ENCODE measurements around the gene ARMH3. TPM values are rescaled to one million over a fixed set of nuclear protein-coding genes. Genes with fewer than 3 reads are reported as not detected.
A peak's percentile ranks its signal among the peaks of the same experiment; 100 is the strongest.

Gene ARMH3
- total RNA-seq, 1 donor from 2014 or later = 10.7 TPM

DNA sequence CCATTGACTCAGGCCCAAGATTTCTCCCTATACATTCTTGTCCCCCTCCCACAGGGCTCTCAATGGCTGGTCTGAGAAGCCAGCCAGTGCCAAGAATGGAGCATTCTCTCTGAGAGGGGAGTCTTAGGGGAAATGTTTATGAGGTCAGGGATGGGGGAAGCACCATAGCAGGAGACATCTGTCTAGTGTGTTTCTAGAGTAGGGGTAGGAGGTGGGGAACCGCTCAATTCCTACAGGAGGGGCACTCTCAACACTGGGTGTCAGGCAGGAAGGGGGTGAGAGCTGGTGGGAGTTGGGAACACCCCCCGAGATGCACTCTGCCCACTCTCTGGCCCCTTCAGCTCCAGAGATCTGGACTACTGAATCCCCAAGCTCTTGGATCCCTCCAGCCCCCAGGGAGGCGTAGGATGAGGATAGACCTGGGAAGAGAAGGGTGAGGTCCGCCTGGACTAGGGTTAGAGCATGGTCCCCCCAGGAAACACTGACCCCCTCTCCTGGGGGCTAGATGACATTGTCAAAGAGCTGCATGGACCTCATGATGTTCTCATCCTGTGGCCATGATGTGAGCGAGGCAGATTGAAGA lies 229.0 kb downstream of the ARMH3 start:
- no peak for DNase-seq (ENCODE audit: low read depth)
- no peaks in the 10 kb centered on the region for H3K36me3 ChIP-seq (ENCODE audit: control insufficient read depth, insufficient read depth, low read length)
- TF ChIP-seq, protein P1, sequence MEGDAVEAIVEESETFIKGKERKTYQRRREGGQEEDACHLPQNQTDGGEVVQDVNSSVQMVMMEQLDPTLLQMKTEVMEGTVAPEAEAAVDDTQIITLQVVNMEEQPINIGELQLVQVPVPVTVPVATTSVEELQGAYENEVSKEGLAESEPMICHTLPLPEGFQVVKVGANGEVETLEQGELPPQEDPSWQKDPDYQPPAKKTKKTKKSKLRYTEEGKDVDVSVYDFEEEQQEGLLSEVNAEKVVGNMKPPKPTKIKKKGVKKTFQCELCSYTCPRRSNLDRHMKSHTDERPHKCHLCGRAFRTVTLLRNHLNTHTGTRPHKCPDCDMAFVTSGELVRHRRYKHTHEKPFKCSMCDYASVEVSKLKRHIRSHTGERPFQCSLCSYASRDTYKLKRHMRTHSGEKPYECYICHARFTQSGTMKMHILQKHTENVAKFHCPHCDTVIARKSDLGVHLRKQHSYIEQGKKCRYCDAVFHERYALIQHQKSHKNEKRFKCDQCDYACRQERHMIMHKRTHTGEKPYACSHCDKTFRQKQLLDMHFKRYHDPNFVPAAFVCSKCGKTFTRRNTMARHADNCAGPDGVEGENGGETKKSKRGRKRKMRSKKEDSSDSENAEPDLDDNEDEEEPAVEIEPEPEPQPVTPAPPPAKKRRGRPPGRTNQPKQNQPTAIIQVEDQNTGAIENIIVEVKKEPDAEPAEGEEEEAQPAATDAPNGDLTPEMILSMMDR (IDR thresholded peaks at IDR 0.05; ENCODE audit: insufficient read depth, low read length, poor library complexity, severe bottlenecking) = no peak
- no peaks in the 10 kb centered on the region for H3K27me3 ChIP-seq (ENCODE audit: control insufficient read depth, insufficient read depth, low read length)
- no peak overlapping the region for H3K4me3 ChIP-seq (ENCODE audit: low read depth, low read length)

DNA sequence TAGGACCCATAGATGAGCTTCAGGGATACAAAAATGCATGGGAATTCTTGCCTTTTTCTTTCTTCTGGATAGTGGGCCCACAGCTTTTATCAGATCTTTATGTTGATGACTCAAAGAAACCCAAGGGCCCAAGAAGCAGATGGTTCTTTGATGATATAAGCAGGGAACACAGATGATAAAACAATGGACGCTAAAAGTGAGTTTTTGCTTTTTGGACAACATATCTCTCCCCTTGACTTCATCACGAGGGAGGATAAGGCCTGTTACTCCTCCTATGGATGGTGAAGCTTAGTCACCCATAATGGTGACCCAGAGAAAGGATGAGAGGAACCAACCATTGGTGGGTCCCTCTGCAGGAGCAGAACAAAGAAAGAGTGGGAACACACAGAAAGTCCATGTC lies 231.2 kb downstream of the ARMH3 start:
- Histone ChIP-seq H3K27me3 (ENCODE audit: control insufficient read depth, insufficient read depth, low read length) (no peaks in the 10 kb centered on the region), H3K4me3 (ENCODE audit: low read depth, low read length) (no peak overlapping the region), H3K36me3 (ENCODE audit: control insufficient read depth, insufficient read depth, low read length) (no peaks in the 10 kb centered on the region)
- no peak for DNase-seq (ENCODE audit: low read depth)
- TF ChIP-seq, protein P1 (IDR thresholded peaks at IDR 0.05; ENCODE audit: insufficient read depth, low read length, poor library complexity, severe bottlenecking) = no peak

DNA sequence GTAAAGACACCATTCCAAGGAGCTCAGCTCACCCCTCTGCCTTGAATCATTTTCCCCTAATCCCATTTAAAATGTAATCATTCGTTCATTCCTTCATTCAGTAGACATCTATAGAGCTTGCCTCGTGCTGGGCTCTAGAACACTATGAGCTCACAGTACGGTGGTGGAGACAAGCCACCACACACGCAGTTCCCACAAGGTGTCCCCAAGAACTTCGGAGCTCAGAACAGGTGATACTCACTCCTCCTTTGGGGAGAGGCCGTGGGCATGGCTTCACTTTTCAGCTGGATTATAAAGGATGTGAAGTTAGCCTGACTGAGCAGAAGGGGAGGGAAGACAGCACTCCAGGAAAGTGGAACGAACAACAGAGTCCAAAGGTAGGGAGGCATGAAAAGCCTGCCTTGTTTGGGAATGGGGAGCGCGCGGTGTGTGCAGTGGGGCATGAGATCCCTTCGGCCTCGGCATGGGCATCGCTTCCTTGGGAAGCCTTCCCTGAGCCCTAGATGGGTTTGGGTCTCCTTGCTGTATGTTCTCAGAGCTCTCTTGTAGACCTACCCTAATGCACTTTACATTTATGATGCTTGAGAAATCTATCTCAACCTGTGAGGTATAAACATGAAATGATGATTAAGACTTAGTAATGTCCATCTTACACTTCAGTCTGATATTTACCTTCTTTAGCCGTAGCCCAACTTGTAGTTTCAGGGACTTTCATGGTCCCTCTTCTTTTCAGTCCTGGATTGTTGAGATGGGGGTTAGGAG lies 236.9 kb downstream of the ARMH3 start:
- no peak for DNase-seq (ENCODE audit: low read depth)
- TF ChIP-seq, protein P1 (IDR thresholded peaks at IDR 0.05; ENCODE audit: insufficient read depth, low read length, poor library complexity, severe bottlenecking) = no peak
- H3K36me3 ChIP-seq (ENCODE audit: control insufficient read depth, insufficient read depth, low read length) = no peaks in the 10 kb centered on the region
- no peaks in the 10 kb centered on the region for H3K27me3 ChIP-seq (ENCODE audit: control insufficient read depth, insufficient read depth, low read length)
- H3K4me3 ChIP-seq (ENCODE audit: low read depth, low read length) = peak overlapping the region; percentile 39

DNA sequence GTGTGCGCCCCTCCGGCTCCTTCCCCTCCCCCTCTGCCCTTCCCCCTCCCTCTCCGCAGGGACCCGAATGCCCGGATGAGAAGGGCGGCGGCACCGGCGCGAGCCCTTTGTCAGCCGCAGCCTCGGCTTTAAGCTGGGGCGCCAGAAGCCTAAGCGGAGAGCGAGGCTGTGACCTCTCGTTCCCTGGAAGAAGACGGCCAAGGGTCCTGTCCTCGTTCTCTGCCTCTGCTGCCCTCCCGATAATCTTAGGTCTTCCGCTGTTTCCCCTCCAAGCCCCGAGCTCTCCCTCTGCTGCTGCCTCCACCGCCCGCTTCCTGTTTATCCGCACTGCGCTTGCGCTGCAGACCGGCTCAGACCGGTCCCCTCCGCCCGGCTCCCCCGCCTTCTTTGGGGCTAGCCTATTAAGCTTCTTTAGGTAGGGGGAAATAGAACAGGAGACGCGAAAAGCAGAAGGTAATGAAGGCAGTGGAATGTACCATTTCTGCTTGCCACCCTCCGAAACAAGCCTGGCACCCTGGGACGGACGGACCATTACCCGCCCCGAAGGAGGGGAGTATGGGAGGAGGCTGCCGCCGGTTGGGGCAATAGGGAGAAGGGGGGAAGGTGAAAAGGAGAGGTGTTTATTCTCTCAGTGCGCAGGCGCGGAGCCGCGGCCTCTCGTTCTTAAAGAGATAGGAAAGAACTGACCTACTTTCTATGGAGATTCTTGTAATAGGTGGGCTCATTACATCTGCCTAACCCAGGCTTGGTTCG lies 237.7 kb downstream of the ARMH3 start, which contains the start of gene OGA:
Gene OGA, minus strand, starts transcription at position 326 of the 753 bp plus-strand sequence. CDS start 422 bp downstream, outside the sequence.
- peak; percentile 99 for DNase-seq (ENCODE audit: low read depth)
- Histone ChIP-seq H3K27me3 (ENCODE audit: control insufficient read depth, insufficient read depth, low read length) (no peaks in the 10 kb centered on the region), H3K36me3 (ENCODE audit: control insufficient read depth, insufficient read depth, low read length) (no peaks in the 10 kb centered on the region), H3K4me3 (ENCODE audit: low read depth, low read length) (peak within 1 kb of the TSS; percentile 99)
- TF ChIP-seq, protein P1 (IDR thresholded peaks at IDR 0.05; ENCODE audit: insufficient read depth, low read length, poor library complexity, severe bottlenecking) = no peak

DNA sequence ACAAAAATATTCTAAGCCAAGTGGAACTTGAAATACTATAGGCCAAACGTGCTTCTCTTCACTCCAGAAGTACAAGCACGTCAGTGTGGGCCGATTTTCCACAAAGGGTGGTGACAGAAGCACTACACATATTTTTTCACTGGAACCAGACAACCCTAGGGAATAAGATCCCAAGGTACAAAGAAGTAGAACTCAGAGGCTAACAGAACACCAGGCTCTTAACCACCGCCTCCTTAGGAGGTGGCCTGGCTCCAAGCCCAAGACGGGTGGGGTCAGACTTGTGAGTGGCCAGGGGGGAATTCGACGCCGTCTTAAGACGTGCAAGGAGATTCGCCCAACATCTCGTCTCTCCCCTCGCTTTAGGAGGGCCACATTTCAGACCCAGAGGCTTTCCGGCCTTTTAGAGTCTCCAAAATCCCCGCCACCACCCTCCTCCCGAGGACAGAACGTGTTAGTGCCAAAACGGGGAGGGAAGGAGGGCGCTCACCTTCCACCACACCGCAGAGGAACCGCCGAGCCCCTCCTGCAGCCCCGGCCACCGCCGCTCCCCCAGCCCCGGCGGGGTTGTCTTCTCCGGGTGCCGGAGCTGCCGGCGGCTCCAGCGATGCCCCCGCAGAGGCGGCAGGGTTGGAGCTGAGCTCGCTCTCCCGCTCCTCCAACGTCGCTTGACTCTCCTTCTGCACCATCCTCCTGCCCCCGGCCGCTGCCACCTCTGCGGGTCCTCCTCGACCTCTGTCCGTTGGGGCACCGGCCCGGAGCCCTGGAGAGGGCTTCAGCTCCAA lies 238.4 kb downstream of the ARMH3 start:
- TF ChIP-seq, protein P1 (IDR thresholded peaks at IDR 0.05; ENCODE audit: insufficient read depth, low read length, poor library complexity, severe bottlenecking) = no peak
- peak overlapping the region; percentile 99 for H3K4me3 ChIP-seq (ENCODE audit: low read depth, low read length)

More for the DNA sequence above, 238.4 kb downstream of the ARMH3 start:
- H3K36me3 ChIP-seq (ENCODE audit: control insufficient read depth, insufficient read depth, low read length) = no peaks in the 10 kb centered on the region
- peak; percentile 79 for DNase-seq (ENCODE audit: low read depth)
- H3K27me3 ChIP-seq (ENCODE audit: control insufficient read depth, insufficient read depth, low read length) = no peaks in the 10 kb centered on the region

Data from kidney epithelial cell (primary cell).